GM12891 (cell line): ENCODE measurements around the gene SLC27A1.

ENCODE experiments used
- PAX5 ChIP-seq: IDR thresholded peaks from 2 replicates; pipeline ENCODE4 v1.6.1; 2011; ENCODE audit warnings: low read length, moderate library complexity, mild to moderate bottlenecking; ENCODE audit not compliant: insufficient read depth, severe bottlenecking
- POLR2A ChIP-seq: IDR thresholded peaks from 2 replicates; pipeline ENCODE4 v1.6.1; 2011; ENCODE audit warnings: low read depth, low read length, control low read depth
- POLR2AphosphoS5 ChIP-seq: IDR thresholded peaks from 2 replicates; pipeline ENCODE4 v1.6.1; 2011; ENCODE audit warnings: low read depth, low read length, control low read depth
- POU2F2 ChIP-seq: IDR thresholded peaks from 2 replicates; pipeline ENCODE4 v1.6.1; 2011; ENCODE audit warnings: low read depth, mild to moderate bottlenecking, control low read depth, low read length, moderate library complexity
- SPI1 ChIP-seq: IDR thresholded peaks from 2 replicates; pipeline ENCODE4 v1.6.1; 2011; ENCODE audit warnings: low read depth, low read length, control low read depth
- TAF1 ChIP-seq: IDR thresholded peaks from 2 replicates; pipeline ENCODE4 v1.6.1; 2011; ENCODE audit warnings: low read depth, low read length, control low read depth

DNA sequence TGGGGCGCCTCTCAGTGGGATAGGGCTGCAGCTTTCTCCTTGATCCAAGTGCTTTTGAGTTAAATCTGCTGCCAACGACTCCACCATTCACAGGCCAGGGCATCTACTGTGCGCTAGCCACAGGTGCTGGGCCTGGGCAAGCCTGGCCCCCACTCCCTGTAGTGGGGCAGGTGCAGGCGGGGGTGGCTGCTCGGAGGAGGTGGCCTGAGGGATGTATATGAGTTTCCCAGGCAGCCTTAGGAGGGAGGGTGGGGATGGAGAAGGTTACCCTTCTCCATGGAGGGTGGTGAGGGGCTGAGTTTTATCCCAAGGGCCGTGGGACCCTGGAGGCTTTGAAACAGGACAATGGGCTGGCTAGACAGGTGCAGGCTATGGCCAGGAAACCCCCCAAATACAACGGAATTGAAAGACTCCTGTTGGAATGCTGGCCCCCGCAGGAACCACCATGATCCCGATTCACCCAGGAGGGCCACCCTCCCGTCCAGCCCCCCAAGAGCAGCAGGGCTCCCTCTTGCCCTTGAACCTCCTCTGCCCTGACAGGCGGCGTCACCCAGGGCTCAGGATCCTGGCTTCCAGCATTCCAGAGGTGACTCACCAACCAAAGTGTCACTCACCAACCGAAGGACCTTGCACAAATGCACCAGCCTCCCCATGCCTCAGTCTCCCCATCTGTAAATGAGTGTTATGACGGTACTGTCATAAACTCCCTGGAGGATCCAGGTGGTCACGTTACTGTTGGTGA lies 45.3 kb downstream of the SLC27A1 start:
- no peak; the same call in 1 of the 2 replicates for TF ChIP-seq POLR2AphosphoS5
- TF ChIP-seq POLR2A = no peak; the same call in 1 of the 2 replicates
- TF ChIP-seq PAX5 = no peak
- TF ChIP-seq POU2F2 = no peak
- TF ChIP-seq TAF1 = no peak
- no peak for TF ChIP-seq SPI1
